Ovary (tissue), 9 donors: Measurements from ENCODE around the gene COG5. TPM values are rescaled to one million over a fixed set of nuclear protein-coding genes. Genes with fewer than 3 reads are reported as not detected.

ENCODE experiments used
- DNase-seq, 5 donors: peaks; one replicate each; pipeline ENCODE4 v3.0.0-alpha.2; 2019 to 2020
- H3K27ac ChIP-seq, 2 donors: fragments of 200-600 bp; one replicate each; pipeline versions ENCODE4 v1.5.1 to v1.8.0; 2019 to 2022
- H3K27me3 ChIP-seq: fragments of 200-600 bp; one replicate; pipeline ENCODE4 v1.8.0; 2022
- H3K36me3 ChIP-seq: fragments of 200-600 bp; sonication (generic); one replicate; pipeline ENCODE4 v1.5.1; 2019
- H3K4me1 ChIP-seq: one replicate; pipeline ENCODE4 v1.8.1; 2013; ENCODE audit warnings: mild to moderate bottlenecking, moderate library complexity; ENCODE audit not compliant: insufficient read depth
- H3K4me3 ChIP-seq: fragments of 200-600 bp; sonication (generic); one replicate; pipeline ENCODE4 v1.5.1; 2017
- H3K9me3 ChIP-seq, 2 donors: fragments of 200-600 bp in 1 of 2; sonication (generic) in 1 of 2; one replicate each; pipeline versions ENCODE4 v1.5.1 to v1.8.1; 2013 to 2019; ENCODE audit warnings: mild to moderate bottlenecking in 1 of 2, moderate library complexity in 1 of 2
- CTCF ChIP-seq, 3 donors: fragments of 450-650 bp in 2 of 3; fragments of 200-600 bp in 1 of 3; IDR thresholded peaks; one replicate each; pipeline versions ENCODE4 v1.5.1 to v1.8.0; 2016 to 2022; ENCODE audit warnings: antibody characterized with exemption in 3 of 3, mild to moderate bottlenecking in 1 of 3
- EP300 ChIP-seq: sonication (generic); formaldehyde crosslinking; IDR thresholded peaks from one replicate; pipeline ENCODE4 v1.6.1; 2017; ENCODE audit warnings: antibody characterized with exemption
- POLR2A ChIP-seq: fragments of 450-650 bp; IDR thresholded peaks from one replicate; pipeline ENCODE4 v1.6.1; 2017; ENCODE audit warnings: antibody characterized with exemption, mild to moderate bottlenecking, moderate library complexity
- WGBS, 3 donors: extraction: QIAGEN DNeasy Blood & Tissue Kit in 1 of 3; methylation state at CpG; one replicate each; pipeline versions ENCODE4 v1.1.5 to v1.1.7; 2013 to 2017; 5-methylcytosine and 5-hydroxymethylcytosine counted together
- intact Hi-C, 4 donors: fragments of 100-400 bp; cut with DNase I; formaldehyde crosslinking; loops; one replicate each; pipeline versions ENCODE4 v1.11.0 to v1.15.1; 2022 to 2023
- polyA plus RNA-seq, 2 donors: library from polyadenylated mRNA; stranded (reverse); fragments of 200-250 nt in 1 of 2; fragments of 350-450 nt in 1 of 2; fragmentation: Illumina TruSeq in 1 of 2; extraction: RNeasy Lipid Tissue Mini Kit (QIAGEN cat#74804) in 1 of 2; gene quantifications; one replicate each; pipeline ENCODE4 v1.2.3, GENCODE V29; 2013 to 2014
- total RNA-seq, 7 donors: library from RNA; depleted of rRNA in 2 of 7; stranded (reverse); fragments of >200 nt in 2 of 7; fragmentation: NEBNext Ultra II Directional in 3 of 7; extraction: Animal tissue kit (Norgen Biotek cat#: 25700) in 3 of 7; gene quantifications; one replicate each; pipeline versions ENCODE4 v1.1.0 to v1.2.4, GENCODE V29; 2016 to 2023
- donor health status: DM: no; HTN: no; CAD: no; lungs with moderate emphysema.
- donor health status: DM: no; HTN: no; CAD: no.
- donor health status: Bipolar disorder and iron deficiency.
- donor health status: DM: yes; HTN: yes; CAD: no.
- donor health status: DM: no; HTN: no; CAD: no.
- donor health status: DM: yes; HTN: yes; CAD: no.

COG5 gene
- total and polyA plus RNA-seq, 9 donors = 10.3 to 49.7 (median 37.6) TPM

DNA sequence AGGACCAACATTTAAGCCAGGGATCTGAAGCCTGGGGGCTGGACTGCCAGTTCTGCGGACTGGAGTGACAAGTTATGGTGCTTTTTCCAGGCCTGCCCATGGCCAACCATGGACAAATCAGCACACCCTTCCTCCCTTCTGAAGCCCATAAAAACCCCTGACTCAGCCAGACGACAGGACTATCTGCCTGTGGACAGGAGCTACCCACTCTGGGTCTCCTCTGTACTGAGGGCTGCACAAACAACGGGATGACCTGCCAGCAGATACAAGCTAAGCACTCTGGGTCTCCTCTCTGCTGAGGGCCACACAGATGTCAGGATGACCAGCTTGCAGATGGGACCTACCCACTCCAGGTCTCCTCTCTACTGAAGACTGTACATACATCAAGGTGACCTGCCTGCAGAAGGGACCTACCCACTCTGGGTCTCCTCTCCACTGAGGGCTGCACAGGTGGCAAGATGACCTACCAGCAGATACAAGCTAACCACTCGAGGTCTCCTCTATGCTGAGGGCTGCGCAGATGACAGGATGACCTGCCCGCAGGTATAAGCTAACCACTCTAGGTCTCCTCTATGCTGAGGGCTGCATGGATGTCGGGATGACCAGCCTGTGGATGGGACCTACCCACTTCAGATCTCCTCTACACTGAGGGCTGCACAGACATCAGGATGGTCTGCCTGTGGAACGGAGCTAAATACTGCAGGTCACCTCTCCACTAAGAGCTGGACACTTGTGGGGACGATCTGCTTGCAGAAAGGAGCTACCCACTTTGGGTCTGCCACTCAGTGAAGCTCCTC, 204.0 kb downstream of the COG5 start:
- Histone ChIP-seq H3K27ac (no peak overlapping the region), H3K4me1 (no peaks in the 10 kb centered on the region), H3K4me3 (no peak overlapping the region), H3K9me3 (peaks cover 0 to 14% of the 10 kb centered on the region in 2 donors), H3K27me3 (no peaks in the 10 kb centered on the region), H3K36me3 (no peaks in the 10 kb centered on the region)
- 85 to 99% (median 98%) methylated on average over 9 of the region's 9 CpGs for WGBS, 3 donors
- intact Hi-C loops = no loop called here
- TF ChIP-seq CTCF (IDR thresholded peaks at IDR 0.05) (no peak), POLR2A (no peak), EP300 (no peak)
- no peak for DNase-seq

DNA sequence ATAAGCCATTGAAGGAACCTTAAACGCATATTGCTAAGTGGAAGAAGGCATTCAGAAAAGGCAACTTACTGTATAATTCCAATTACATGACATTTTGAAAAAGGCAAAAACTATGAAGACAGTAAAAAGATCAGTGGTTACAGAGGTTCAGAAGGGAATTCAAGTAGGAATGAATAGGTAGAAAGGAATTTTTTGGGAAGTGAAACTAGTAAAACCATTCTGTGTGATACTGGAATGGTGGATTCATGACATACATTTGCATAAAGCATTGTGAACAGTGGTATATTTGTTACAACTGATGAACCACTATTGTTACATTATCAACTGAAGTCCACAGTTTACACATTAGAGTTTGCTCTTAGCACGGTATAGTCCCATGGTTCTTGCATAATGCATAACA, 208.1 kb downstream of the COG5 start:
- peaks cover 0 to 12% of the 10 kb centered on the region in 2 donors for H3K9me3 ChIP-seq
- TF ChIP-seq CTCF (IDR thresholded peaks at IDR 0.05) = no peak
- no peak for TF ChIP-seq POLR2A
- TF ChIP-seq EP300 = no peak
- intact Hi-C loops = no loop called here
- WGBS, 3 donors = 94 to 98% (median 96%) methylated on average over 2 of the region's 2 CpGs
- no peak overlapping the region for H3K27ac ChIP-seq
- H3K4me1 ChIP-seq = no peaks in the 10 kb centered on the region
- no peaks in the 10 kb centered on the region for H3K27me3 ChIP-seq
- H3K4me3 ChIP-seq = no peak overlapping the region
- no peaks in the 10 kb centered on the region for H3K36me3 ChIP-seq
- no peak for DNase-seq

DNA sequence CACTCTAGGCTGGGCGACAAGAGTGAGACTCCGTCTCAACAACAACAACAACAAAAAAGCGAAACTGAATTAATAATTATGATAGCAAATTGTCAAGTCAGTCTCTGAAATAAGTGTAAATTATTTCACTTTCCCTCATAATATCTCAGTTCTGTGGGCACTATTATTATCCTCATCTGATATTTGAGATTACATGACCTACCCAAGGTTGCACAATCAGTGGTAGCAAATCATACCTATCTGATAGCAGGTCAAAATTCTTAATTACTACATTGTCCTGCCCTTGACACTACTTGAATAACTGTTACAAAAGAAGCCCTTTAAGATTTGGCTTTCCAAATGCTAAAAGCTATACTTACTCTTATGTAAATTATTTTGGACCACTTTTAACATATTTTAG, 209.1 kb downstream of the COG5 start:
- Histone ChIP-seq H3K36me3 (no peaks in the 10 kb centered on the region), H3K27ac (no peak overlapping the region), H3K9me3 (peaks cover 0 to 4% of the 10 kb centered on the region in 2 donors), H3K4me3 (no peak overlapping the region), H3K4me1 (no peaks in the 10 kb centered on the region), H3K27me3 (no peaks in the 10 kb centered on the region)
- TF ChIP-seq CTCF (IDR thresholded peaks at IDR 0.05) (no peak), EP300 (no peak), POLR2A (no peak)
- DNase-seq = no peak
- intact Hi-C loops = no loop called here
- WGBS, 3 donors = 95 to 98% (median 97%) methylated on average over 3 of the region's 3 CpGs

- H3K4me1 ChIP-seq = no peaks in the 10 kb centered on the region
- no peaks in the 10 kb centered on the region for H3K9me3 ChIP-seq
- no peak overlapping the region for H3K27ac ChIP-seq
- no peaks in the 10 kb centered on the region for H3K36me3 ChIP-seq
- TF ChIP-seq EP300 (no peak), CTCF (IDR thresholded peaks at IDR 0.05) (no peak), POLR2A (no peak)
- H3K27me3 ChIP-seq = no peaks in the 10 kb centered on the region
- intact Hi-C loops = no loop called here
- DNase-seq = no peak
- no peak overlapping the region for H3K4me3 ChIP-seq
Observed at GRCh38 chr7:107353701-107354100, 210.0 kb downstream of the COG5 start.
